ENCODE data around the gene HEPH.
"Not testable (repeated sequence)": the region's sequence is repeated elsewhere in the genome, so short reads cannot be mapped to it uniquely, and the experiment has no call there.

HEPH gene, protein sequence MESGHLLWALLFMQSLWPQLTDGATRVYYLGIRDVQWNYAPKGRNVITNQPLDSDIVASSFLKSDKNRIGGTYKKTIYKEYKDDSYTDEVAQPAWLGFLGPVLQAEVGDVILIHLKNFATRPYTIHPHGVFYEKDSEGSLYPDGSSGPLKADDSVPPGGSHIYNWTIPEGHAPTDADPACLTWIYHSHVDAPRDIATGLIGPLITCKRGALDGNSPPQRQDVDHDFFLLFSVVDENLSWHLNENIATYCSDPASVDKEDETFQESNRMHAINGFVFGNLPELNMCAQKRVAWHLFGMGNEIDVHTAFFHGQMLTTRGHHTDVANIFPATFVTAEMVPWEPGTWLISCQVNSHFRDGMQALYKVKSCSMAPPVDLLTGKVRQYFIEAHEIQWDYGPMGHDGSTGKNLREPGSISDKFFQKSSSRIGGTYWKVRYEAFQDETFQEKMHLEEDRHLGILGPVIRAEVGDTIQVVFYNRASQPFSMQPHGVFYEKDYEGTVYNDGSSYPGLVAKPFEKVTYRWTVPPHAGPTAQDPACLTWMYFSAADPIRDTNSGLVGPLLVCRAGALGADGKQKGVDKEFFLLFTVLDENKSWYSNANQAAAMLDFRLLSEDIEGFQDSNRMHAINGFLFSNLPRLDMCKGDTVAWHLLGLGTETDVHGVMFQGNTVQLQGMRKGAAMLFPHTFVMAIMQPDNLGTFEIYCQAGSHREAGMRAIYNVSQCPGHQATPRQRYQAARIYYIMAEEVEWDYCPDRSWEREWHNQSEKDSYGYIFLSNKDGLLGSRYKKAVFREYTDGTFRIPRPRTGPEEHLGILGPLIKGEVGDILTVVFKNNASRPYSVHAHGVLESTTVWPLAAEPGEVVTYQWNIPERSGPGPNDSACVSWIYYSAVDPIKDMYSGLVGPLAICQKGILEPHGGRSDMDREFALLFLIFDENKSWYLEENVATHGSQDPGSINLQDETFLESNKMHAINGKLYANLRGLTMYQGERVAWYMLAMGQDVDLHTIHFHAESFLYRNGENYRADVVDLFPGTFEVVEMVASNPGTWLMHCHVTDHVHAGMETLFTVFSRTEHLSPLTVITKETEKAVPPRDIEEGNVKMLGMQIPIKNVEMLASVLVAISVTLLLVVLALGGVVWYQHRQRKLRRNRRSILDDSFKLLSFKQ

DNA sequence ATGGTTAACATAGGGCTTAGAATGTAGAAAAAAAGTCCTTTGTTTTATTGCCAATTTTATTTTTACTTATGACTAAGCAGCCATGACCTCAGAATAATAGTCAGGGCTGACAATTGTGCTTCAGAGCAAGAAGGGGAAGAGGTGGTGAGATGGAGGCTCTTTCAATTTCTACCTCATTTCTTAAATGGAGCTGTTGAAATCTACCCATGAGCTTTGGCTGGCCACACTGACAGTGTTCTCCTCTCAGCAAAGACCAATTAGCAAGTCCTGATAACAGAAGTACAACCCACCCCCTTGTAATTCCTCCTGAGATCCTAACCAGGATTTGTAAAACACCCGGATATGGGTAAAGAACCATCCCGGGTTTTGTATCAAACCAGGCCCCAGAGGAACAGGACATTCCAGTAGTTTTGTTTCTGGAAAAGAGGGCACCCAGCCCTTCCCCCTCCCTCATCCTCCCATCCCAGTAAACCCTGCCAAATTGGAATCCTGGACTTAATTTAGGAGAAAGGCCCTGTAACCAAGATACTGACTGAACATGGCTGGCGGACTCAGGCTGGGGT, at the start of gene HEPH:
HEPH (plus strand) TSS at position 399 of the 563 bp plus-strand sequence. CDS start 6,324 bp downstream, outside the sequence.
- no peak for DNase-seq

DNA sequence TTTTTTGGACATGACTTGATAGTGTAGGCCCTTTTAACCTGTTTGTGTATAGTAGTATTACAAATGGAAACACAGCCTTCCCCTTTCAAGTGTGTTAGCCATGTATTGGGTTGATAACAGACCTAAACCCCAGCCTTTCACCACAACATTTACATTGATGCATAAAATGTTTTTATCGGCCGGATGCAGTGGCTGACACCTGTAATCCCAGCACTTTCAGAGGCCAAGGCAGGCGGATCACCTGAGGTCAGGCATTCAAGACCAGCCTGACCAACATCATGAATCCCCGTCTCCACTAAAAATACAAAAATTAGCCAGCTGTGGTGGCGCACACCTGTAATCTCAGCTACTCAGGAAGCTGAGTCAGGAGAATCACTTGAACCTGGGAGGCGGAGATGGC, 45.3 kb upstream of the HEPH start:
- DNase-seq, result not testable (repeated sequence)

DNA sequence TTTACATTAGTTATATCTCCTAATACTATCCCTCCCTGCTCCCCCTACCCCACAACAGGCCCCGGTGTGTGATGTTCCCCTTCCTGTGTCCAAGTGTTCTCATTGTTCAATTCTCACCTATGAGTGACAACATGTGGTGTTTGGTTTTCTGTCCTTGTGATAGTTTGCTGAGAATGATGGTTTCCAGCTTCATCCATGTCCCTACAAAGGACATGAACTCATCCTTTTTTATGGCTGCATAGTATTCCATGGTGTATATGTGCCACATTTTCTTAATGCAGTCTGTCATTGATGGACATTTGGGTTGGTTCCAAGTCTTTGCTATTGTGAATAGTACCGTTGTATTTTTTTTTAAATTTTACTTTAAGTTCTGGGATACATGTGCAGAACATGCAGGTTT, 42.7 kb upstream of the HEPH start:
- not testable (repeated sequence) for DNase-seq

DNA sequence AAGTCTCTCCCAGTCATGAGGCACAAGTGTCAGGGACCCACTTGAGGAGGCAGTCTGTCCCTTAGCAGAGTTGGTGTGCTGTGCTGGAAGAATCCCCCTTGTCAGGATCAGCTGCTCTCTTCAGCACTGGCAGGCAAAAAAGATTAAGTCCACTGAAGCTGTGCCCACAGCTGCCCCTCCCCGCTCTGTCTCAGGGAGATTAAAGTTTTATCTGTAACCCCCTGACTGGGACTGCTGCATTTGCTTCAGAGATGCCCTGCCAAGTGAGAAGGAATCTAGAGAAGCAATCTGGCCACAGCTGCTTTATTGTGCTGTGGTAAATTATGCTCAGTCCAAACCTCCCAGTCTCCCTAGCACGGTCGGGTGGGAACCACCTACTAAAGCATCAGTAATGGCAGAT, 37.4 kb upstream of the HEPH start:
- no peak for DNase-seq

DNA sequence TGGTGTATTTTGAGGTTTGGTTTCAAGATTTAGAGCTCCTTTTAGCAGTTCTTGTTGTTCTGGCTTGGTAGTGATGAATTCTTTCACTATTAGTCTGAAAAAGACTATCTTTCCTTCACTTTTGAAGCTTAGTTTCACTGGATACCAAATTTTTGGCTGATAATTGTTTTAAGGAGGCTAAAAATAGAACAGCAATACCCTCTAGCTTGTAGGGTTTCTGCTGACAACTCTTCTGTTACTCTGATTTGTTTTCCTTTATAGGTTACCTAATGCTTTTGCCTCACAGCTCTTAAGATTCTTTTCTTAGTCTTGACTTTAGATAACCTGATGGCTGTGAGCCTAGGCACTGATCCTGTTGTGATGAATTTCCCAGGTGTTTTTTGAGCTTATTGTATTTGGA, 33.6 kb upstream of the HEPH start:
- DNase-seq, result no peak

DNA sequence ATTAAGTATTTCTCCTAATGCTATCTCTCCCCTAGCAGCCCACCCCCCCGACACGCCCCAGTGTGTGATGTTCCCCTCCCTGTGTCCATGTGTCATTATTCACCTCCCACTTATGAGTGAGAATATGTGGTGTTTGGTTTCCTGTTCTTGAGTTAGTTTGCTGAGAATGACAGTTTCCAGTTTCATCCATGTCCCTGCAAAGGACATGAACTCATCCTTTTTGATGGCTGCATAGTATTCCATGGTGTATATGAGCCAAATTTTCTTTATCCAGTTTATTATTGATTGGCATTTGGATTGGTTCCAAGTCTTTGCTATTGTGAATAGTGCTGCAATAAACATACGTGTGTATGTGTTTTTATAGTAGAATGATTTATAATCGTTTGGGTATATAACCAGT, 28.8 kb upstream of the HEPH start:
- DNase-seq, result not testable (repeated sequence)

DNA sequence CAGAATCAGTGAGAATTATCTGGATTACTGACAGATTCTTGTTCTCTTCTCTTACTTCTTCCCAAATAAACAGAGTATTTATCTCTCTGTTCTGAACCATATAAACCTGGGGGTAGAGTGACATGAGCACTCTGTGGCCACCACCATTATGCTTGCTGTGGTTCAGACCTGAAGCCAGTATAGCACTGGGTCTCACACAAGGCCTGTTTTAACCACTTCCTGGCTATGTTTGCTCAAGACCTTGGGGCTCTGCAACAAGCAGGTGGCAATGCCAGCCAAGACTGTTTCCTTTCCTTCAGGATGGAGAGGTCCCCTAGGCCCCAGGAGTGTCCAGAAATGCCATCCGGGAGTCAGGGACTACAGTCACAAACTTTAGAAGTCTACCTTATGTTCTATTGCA, 21.7 kb upstream of the HEPH start:
- DNase-seq, result no peak

DNA sequence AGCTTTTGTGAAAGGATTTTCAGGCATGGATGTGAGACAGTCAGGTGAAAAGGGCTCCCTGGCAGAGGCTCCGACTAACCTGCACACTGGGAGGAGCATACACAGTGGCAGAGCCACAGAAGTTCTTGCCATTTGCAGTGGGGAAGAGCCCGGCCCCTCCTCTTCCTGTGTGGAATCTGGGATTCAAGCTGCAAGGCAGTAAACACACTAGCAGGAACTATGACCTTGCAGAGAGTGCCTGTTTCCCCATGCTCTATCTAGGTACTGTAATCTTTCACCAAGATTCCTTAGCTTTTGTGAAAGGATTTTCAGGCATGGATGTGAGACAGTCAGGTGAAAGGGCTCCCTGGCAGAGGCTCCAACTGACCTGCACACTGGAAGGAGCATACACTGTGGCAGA, 19.8 kb upstream of the HEPH start:
- no peak for DNase-seq

DNA sequence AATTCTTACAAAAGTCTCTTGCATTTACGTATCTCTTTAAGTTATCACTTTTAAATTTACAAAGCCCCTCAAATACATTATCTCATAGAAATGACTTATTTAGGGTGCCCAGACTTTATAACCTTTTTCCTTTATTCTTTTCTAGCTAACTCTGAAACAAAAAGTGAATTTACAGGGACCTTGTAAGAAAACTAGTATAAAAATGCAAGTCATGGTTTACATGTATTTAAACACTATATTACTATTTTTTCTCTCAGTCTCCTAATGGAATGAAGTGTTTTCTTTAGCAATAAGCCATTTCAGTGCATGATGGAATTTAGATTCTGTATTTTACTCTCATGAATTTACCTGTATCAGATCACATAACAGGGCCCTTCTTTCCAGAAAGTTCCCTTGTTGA, 14.5 kb upstream of the HEPH start:
- no peak for DNase-seq

DNA sequence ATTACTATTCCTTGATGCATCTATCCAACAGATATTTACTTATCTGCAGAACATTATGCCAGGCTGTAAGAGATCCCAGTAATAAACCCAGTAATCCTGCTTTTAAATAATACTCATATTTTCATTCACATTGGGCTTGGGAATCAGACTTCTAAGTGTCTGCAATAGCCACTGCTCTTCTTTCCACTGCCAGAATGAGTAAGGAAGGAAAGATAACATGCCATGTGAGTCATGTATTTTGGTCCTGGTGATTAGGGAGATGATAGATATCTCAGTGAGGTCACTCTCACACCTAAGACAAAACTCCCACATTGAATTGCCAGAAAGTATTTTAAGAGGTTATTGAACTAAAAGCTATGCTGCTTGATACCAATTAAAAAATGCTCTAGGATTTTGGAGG, 13.9 kb upstream of the HEPH start:
- DNase-seq, result no peak

DNA sequence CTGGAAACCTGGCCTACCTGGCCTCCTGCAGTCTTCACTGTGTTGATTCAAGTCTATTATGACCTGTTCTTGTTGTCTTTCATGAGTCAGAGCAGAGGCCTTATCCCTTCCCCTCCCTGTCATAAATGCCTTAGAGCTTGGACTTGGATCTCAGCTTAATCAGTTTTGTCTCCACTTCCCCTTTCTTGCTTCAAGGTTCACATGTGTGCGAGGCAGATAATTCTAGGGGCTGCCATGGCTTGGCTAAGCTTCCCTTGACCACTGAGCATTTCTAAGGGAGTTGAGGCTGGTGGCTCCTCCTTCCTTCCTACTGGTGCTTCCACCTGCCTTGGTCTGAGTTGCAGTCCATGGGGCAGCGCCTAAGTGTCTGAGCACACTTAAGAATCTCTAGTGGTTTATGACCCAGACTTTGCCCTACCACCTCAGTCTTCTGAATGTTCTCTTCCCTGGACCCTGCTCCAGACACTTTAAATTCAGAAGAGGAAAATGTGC, 1.7 kb upstream of the HEPH start:
- DNase-seq, result no peak

DNA sequence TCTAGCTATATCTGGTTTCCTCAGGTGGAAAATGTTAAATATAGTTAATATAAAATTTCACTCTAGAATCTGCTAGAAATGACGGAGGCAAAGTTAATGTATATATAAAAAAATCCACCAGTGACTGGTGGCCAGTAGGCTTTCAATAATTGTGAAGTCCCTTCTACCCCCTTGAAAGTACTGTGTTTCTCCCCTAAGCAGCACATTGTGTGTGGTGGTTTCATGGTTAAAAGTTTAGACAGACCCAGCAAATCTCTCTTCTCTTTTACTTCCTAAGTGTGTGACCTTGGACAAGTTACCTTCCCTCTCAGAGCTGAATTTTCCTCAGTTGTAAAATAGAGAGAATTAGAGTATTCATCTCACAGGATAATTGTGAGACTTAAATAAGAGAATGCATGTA, 600 bp upstream of the HEPH start:
- no peak for DNase-seq

DNA sequence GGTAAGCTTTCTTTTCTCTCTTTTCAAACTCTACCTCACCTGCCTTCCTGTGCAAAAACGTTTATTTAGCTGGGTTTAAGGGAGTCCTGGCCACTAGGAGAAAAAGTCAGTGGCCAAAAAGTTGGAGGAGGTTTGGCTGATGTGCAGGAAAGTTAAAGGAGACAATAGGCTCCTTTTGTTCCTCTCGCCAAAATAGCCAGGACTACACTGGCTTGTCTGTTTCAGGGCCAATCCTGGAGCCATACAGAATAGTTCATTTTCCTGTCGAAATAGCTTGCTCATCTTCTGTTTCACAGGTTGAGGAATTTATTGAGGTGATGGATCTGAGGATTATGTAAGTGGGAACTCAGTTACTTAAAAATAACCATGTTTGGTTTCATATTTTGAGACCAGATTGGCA, 423 bp downstream of the HEPH start:
- DNase-seq, result no peak

DNA sequence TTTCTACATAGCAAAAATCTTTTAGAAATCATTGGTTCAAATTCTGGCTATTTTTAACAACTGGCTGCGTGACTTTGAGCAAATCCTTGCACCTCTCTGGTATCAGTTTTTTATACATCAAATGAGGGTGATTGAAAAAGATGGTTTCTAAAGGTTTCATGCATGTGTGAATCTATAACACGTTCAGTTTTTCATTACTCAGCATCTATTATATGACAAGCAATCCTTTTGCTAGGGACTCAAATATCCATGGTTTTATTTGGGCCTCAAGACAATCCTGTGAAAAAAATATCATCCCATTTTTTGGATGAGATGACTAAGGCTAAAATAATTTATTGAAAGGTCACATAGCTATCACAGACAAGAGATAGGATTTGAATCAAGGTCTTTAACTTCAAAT, 884 bp downstream of the HEPH start:
- DNase-seq, result no peak

DNA sequence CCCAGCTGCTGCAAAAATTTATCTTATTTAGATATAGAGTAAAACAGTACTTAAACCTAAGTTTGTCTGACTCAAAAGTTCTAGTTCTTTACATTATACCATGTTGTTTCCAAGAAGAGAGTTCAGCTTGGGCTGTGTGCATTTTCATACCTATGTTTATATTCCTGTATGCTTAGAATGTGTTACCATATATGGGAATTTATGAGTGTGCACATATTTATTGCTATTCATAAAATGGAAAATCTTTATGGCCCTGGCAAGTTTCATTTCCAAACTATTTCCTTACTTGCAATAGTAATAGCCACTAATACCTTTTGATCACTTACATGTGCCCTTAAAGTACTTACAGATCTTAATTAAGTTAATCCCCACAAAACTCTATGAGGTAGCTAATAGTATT, 2.6 kb downstream of the HEPH start:
- no peak for DNase-seq

DNA sequence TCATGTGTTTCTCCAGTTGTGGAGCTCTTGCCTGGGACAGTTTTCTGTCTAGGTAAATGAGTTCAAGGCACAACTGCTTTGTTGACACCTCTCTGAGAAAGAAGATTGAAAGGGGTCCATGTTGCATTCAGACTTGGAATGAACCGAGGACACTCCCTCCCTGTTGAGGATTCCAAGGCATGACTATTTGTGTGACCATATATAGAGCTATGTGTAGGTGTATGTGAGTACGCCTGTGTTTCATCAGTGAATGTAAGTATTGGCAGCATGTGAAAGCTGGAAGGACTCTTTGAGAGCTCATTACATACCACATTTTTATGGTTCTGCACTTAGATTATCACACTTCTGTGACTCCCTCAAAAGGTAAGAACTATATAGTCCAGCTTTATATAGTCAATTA, 3.4 kb downstream of the HEPH start:
- no peak for DNase-seq

DNA sequence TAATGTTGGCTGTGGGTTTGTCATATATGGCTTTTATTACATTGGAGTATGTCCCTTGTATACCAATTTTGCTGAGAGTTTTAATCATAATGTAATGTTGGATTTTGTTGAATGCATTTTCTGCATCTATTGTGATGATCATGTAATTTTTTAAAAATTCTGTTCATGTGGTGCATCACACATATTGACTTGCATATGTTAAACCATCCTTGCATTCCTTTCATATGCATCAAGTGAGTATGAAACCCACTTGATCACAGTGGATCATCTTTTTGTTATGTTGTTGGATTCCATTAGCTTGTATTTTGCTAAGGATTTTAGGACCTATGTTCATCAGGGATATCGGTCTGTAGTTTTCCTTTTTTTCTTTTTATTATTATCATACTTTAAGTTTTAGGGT, 12.1 kb downstream of the HEPH start:
- no peak for DNase-seq

DNA sequence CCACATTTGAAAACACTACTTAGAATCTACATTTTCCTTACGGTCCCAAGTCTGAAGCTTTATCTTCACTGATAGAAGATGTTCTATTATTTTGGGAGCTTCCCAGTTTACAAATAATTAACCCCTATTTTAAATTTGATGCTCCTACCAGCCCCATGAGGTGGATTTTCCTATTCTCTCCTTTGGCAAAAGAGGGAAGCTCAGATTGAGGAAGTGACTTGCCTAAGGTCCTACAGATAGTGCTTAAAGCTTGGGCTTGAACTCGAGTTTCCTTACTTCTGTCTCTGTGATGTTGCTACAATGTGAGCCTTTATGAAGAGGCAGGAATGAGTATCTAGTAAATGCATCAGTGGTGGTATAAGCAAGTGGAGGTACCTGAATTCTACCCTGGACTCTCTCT, 27.5 kb downstream of the HEPH start:
- DNase-seq, result no peak

DNA sequence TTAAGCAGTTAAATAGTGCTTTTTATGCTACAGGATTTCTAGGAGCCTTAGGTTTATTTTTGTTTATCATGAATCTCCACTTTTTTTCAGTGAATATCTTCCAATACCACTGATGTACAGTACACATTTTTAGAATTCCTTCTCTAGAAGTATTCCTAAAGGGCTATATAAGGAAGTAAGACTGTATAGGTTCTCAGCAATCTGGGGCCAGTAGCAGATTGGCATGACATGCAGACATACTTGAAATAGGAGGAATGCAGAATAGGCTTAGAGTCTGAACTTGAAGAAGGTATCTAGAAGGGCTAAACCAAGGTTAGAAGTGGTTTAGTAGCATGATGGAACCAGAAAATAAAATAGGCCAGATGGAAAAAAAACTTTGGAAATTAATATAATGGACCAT, 29.8 kb downstream of the HEPH start:
- DNase-seq, result no peak

DNA sequence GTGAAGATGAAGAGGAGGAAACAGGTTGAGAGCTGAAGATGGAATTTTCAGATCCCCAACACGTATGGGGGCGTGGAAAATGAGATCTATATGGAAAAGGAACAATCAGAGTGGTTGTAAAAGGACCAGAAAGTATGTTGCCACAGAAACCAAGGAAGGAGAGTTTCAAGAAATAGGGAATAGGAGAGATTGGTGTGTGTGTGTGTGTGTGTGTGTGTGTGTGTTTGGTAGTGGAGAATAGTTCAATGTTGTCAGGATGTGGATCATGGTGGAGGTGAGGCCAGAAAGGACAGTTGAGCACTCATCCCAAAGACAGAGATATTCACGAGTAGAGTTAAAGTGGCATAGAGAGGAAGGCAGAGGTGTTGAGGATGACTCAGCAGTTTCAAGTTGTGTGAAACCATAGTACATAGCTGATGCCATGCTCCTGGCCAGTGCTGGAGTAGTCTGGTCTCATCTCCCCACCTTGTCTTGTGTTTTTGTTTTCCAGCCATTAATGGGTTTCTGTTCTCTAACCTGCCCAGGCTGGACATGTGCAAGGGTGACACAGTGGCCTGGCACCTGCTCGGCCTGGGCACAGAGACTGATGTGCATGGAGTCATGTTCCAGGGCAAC, 36.1 kb downstream of the HEPH start:
- DNase-seq, result no peak

DNA sequence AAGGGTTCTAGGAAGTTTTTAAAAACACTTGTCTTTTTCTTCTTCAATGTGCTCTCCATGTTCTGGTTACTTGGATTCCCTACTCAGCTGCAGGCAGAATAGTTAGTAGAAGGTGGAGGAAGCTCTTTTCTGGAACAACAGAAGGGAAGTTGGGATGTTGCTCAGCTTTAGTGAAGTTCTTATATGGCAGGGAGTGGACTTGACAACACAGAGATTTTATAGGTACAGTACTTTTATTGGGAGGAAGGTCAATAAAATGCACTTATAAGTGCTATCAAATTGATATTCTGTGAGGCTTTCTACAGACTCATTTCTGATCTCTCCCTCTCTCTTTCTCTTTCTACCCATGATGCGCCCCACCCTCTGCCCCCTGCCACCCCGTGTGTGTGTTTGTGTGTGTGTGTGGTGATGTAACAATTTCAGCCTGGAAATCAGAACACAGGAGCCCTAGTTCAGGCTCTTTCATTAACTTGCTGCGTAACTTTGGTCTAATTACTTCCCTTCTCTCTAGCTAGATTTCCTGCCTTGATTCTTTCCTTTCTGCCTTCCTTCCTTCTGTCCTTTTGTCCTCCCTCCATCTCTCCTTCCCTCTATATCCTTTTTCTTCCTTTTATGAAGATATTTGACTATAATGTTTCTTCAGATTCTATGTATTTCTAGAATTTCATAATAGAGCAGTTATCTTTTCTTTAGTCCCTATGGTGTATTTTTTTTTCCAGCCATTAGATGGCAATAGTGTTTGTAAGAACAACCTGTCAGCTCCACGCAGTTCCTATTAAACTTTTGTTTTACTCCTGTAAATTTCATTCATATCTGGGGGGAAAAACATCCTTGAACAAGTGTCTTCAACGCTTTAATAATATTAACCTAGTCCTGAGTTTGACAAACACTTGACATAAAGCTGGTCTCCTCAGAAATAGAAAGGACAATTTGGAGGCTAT, 37.1 kb downstream of the HEPH start:
- no peak for DNase-seq
